ENCODE measurements around the gene IPCEF1. TPM values are rescaled to one million over a fixed set of nuclear protein-coding genes. Genes with fewer than 3 reads are reported as not detected.
"Not testable (repeated sequence)": the region's sequence is repeated elsewhere in the genome, so short reads cannot be mapped to it uniquely, and the experiment has no call there.

IPCEF1 gene
- total RNA-seq, 1 experiment from 2014 or later = 0.20 TPM

- in situ Hi-C loops (cut with HindIII; ENCODE audit: low pct_unique_long_range_greater_than_20kb, low sequenced_read_pairs) = no loop called here
- no peak for DNase-seq (ENCODE audit: low read depth)
Measured at GRCh38 chr6:154219250-154219649, 137.4 kb downstream of the IPCEF1 start.

- in situ Hi-C loops (cut with HindIII; ENCODE audit: low pct_unique_long_range_greater_than_20kb, low sequenced_read_pairs) = no loop called here
- DNase-seq (ENCODE audit: low read depth) = no peak
Measured at GRCh38 chr6:154218787-154219186, 137.8 kb downstream of the IPCEF1 start.

- in situ Hi-C loops (cut with HindIII; ENCODE audit: low pct_unique_long_range_greater_than_20kb, low sequenced_read_pairs) = no loop called here
- no peak for DNase-seq (ENCODE audit: low read depth)
Measured at GRCh38 chr6:154218301-154218700, 138.3 kb downstream of the IPCEF1 start.

- in situ Hi-C loops (cut with HindIII; ENCODE audit: low pct_unique_long_range_greater_than_20kb, low sequenced_read_pairs) = no loop called here
Measured at GRCh38 chr6:154213782-154214181, 142.8 kb downstream of the IPCEF1 start.

DNA sequence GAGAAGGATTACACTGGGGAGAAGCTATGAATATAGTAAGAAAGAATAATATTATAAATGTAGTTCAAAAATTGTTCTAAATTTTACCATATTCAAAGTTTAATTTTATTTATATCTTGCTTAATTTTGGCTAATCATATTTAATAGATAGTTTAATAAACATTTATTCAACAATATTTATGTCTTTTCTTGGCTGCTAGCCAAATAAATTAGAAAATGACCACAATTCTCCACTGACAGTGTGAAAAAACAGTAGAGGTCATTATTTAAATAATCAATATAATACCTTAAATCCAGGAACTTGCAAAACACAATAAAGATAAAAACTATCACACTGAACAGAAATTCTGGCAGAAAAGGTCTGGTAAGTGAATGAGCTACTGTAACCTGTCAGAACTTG is 145.9 kb downstream of the IPCEF1 start:
- DNase-seq (ENCODE audit: low read depth) = no peak
- in situ Hi-C loops (cut with HindIII; ENCODE audit: low pct_unique_long_range_greater_than_20kb, low sequenced_read_pairs) = no loop called here

More at GRCh38 chr6:154213782-154214181, 142.8 kb downstream of the IPCEF1 start:
- DNase-seq (ENCODE audit: low read depth) = no peak

- in situ Hi-C loops (cut with HindIII; ENCODE audit: low pct_unique_long_range_greater_than_20kb, low sequenced_read_pairs) = no loop called here
Measured at GRCh38 chr6:154209555-154209954, 147.0 kb downstream of the IPCEF1 start.

DNA sequence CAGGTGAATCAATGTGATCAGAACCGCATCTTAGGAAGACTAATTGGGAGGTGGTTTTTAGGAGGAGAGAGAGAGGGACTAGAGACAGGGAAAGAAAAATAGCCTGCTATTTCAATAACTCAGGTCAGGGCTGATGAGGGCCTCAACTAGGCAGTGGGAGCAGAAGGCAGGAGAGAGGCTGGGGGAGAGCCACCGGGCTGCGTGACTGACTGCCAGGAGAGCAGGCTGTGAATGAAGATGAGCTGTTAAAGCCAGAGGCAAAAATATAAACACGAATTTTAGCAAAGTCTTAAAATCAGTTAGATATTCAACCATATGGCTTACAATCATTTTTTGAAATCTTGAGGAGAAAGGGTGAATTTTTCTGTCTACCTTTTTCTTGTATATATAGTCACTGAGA is 149.6 kb downstream of the IPCEF1 start:
- no peak for DNase-seq (ENCODE audit: low read depth)
- in situ Hi-C loops (cut with HindIII; ENCODE audit: low pct_unique_long_range_greater_than_20kb, low sequenced_read_pairs) = no loop called here

More at GRCh38 chr6:154209555-154209954, 147.0 kb downstream of the IPCEF1 start:
- DNase-seq (ENCODE audit: low read depth) = no peak

DNA sequence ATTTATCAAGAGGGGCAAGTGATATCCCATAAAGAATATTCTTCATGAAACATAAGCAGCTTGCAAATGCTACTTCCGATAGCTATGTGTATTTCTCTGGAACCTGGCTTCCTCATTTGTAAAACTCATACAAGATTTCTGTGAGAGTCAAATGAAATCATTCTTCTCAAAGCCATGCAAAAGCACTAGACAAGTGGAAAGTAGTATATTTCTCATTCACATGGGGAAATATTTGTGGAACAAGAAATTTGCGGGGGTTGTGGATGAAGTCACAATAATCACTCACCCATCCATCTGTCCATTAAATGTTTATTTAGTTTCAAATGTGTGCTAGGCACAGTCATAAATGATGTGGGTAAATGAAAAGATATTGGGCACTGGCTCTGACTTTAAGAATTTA is 150.5 kb downstream of the IPCEF1 start:
- no peak for DNase-seq (ENCODE audit: low read depth)
- in situ Hi-C loops (cut with HindIII; ENCODE audit: low pct_unique_long_range_greater_than_20kb, low sequenced_read_pairs) = no loop called here

DNA sequence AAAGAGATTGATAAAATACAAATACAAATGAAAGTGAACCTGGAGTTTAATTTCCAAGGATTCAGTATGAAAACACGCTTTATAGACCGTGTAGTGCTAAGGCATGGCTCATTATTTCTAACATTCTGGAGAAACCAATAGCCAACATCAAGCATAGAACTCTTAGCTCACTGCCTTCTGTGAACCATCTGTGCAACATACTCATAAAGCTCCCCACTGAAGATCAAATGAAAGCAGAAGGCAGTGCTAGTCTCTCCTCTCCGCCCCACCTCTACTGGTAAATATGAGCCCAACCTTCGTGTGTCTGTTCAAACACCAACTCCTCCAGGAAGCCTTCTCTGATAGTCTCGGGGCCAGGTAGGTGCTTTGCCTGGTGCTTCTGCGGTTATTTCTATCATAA is 153.6 kb downstream of the IPCEF1 start:
- DNase-seq (ENCODE audit: low read depth) = no peak
- in situ Hi-C loops (cut with HindIII; ENCODE audit: low pct_unique_long_range_greater_than_20kb, low sequenced_read_pairs) = no loop called here

DNA sequence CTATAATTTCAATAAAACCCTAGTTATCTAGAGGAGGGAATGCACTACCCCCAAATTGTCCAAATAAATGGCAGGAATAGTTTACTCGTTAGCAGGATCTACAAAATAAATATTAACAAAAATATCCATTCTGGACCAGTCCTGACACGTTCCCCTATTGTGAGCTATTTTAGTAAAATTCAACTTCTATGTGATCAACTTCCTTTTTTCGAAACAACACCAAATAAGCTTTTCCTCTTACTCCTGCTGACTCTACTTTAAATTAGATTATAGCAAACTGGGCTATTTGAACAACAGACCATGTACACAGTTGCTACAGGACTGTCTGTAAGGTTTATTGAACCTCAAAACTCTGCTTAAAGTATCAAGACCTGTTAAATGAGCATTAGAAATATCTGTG is 154.3 kb downstream of the IPCEF1 start:
- in situ Hi-C loops (cut with HindIII; ENCODE audit: low pct_unique_long_range_greater_than_20kb, low sequenced_read_pairs) = no loop called here
- DNase-seq (ENCODE audit: low read depth) = no peak

DNA sequence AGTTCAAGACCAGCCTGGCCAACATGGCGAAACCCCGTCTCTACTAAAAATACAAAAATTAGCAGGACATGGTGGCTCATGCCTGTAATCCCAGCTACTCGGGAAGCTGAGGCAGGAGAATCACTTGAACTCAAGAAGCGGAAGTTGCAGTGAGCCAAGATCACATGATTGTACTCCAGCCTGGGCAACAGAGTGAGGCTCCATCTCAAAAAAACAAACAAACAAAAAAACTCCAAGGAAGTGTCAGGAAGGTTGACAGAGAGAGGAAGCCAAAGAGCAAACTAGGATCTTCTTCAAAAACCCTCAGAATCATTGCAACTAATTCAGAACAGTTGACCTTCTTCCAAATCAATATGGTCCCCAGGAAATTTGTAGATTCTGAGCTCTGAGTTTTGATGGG is 154.9 kb downstream of the IPCEF1 start:
- DNase-seq (ENCODE audit: low read depth); in situ Hi-C loops (cut with HindIII; ENCODE audit: low pct_unique_long_range_greater_than_20kb, low sequenced_read_pairs): not testable (repeated sequence)

DNA sequence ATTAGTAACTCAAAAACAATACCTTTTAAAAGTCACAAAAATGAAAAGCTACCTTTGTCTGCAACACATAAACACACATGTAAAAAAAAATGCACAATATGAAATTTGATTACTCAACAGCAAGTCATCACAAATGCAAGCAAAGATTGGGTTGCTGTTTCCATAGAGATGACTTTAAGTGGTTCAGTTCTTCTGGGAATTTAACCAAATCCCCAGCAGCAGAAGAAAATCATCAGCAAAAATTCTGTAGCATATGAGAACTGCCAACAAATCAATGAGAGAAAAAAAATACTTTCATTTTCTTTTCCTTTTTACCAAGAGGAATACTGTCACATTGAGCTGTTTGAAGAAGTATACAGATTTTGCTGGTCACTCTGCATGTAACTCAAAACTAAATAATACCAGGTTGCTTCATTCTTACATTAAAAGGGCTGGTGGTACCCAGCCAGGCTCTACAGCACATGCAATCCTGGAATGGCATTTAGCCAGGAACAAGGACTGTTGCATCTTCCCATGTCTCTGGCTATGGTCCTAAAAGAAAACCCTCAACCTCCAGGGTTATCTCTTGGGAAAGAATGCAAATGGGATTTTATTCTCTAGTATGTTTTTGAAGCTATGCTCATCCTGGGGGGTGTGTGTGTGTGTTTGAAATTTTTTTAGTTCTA is 159.3 kb downstream of the IPCEF1 start:
- in situ Hi-C loops (cut with HindIII; ENCODE audit: low pct_unique_long_range_greater_than_20kb, low sequenced_read_pairs) = no loop called here
- no peak for DNase-seq (ENCODE audit: low read depth)

GRCh38 chr6:154196333-154196885 is 160.2 kb downstream of the IPCEF1 start:
- in situ Hi-C loops (cut with HindIII; ENCODE audit: low pct_unique_long_range_greater_than_20kb, low sequenced_read_pairs) = no loop called here
- DNase-seq (ENCODE audit: low read depth) = no peak

- in situ Hi-C loops (cut with HindIII; ENCODE audit: low pct_unique_long_range_greater_than_20kb, low sequenced_read_pairs) = no loop called here
Measured at GRCh38 chr6:154187714-154188113, 168.9 kb downstream of the IPCEF1 start.

DNA sequence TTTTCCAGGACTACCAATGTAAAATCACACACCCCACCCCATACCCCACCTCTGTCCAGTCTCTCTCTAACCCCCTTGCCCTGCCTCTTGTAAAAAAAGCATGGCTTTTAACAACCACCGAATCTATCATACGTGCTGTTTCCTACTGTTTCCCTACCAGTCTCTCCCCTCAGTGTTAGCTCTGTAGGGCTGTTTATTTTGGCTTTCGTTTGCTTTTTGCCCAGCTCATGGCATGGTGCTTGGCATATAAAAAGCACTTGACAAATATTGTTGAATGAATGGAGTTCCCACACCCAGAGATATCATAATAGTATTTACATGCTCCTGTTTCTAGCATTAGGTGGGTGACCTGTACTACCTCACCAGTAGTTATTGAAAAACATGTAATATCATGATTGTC is 169.4 kb downstream of the IPCEF1 start:
- no peak for DNase-seq (ENCODE audit: low read depth)

More at GRCh38 chr6:154187714-154188113, 168.9 kb downstream of the IPCEF1 start:
- DNase-seq (ENCODE audit: low read depth) = no peak

DNA sequence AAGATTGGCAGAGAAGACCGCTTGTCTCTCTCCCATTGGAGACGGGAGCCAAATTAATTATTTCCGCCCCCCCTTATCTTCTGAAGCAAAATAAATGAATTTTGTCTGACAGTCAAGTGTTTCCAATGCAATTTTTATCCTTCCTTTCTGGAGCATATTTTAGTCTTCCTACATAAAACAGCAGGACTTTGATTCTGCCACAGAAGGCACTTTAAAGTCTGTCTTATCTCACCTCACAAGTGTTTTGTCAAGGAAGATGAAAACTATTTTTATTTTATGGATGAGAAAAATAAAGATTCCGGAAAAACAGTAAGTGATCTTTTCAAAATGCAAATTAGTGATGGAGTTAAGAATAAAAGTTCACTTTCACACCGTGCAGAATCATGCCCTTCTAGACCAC is 177.2 kb downstream of the IPCEF1 start:
- DNase-seq (ENCODE audit: low read depth) = no peak
- in situ Hi-C loops (cut with HindIII; ENCODE audit: low pct_unique_long_range_greater_than_20kb, low sequenced_read_pairs) = no loop called here

More for the DNA sequence above, 169.4 kb downstream of the IPCEF1 start:
- in situ Hi-C loops (cut with HindIII; ENCODE audit: low pct_unique_long_range_greater_than_20kb, low sequenced_read_pairs) = no loop called here

- DNase-seq (ENCODE audit: low read depth); in situ Hi-C loops (cut with HindIII; ENCODE audit: low pct_unique_long_range_greater_than_20kb, low sequenced_read_pairs): not testable (repeated sequence)
Measured at GRCh38 chr6:154172393-154172792, 184.2 kb downstream of the IPCEF1 start.

DNA sequence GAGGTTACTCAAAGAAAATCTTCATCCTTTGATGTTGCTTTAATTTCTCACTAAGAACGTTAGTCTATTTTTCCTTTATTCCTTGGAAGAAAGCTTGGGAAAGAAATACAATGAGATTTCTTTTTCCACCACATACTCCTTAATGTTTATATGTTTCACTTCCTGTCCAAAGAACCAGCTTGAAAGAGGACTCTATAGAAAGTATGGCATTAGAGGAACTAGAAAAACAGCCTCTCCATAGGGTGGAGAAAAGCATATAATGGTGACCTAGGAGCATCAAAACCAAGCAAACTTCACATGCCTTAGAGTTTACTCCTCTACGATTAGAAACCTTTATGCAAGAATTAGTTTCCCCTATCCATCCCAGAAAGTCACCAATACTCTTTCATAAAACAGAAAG is 186.5 kb downstream of the IPCEF1 start:
- in situ Hi-C loops (cut with HindIII; ENCODE audit: low pct_unique_long_range_greater_than_20kb, low sequenced_read_pairs) = no loop called here

GRCh38 chr6:154169193-154169847 is 187.3 kb downstream of the IPCEF1 start:
- DNase-seq (ENCODE audit: low read depth) = no peak
- in situ Hi-C loops (cut with HindIII; ENCODE audit: low pct_unique_long_range_greater_than_20kb, low sequenced_read_pairs) = no loop called here

More for the DNA sequence above, 186.5 kb downstream of the IPCEF1 start:
- DNase-seq (ENCODE audit: low read depth) = no peak
